Gastroesophageal sphincter (tissue), 4 donors: ENCODE data around the gene ZBTB11. TPM values are rescaled to one million over a fixed set of nuclear protein-coding genes. Genes with fewer than 3 reads are reported as not detected.
"Not testable (repeated sequence)": the region's sequence is repeated elsewhere in the genome, so short reads cannot be mapped to it uniquely, and the experiment has no call there.

Experiments used
- ATAC-seq: fragments of 150-250 bp; one replicate; pipeline ENCODE4 v1.9.1; 2016; ENCODE audit warnings: mild to moderate bottlenecking, moderate library complexity
- H3K27ac ChIP-seq, 4 donors: fragments of 200-600 bp; sonication (generic) in 3 of 4; 1 replicate in 3 of 4; 2 replicates in 1 of 4; pipeline ENCODE4 v1.5.1; 2016 to 2019
- H3K27me3 ChIP-seq: fragments of 200-600 bp; sonication (generic); one replicate; pipeline ENCODE4 v1.5.1; 2019
- H3K36me3 ChIP-seq, 2 donors: fragments of 200-600 bp; sonication (generic); one replicate each; pipeline ENCODE4 v1.5.1; 2019; ENCODE audit warnings: control low read depth in 1 of 2
- H3K4me1 ChIP-seq, 3 donors: fragments of 200-600 bp; sonication (generic); 1 replicate in 2 of 3; 2 replicates in 1 of 3; pipeline ENCODE4 v1.5.1; 2016 to 2019; ENCODE audit warnings: control low read depth in 2 of 3
- H3K4me3 ChIP-seq, 2 donors: fragments of 200-600 bp; sonication (generic); one replicate each; pipeline ENCODE4 v1.5.1; 2019; ENCODE audit warnings: mild to moderate bottlenecking in 1 of 2, moderate library complexity in 1 of 2
- H3K9me3 ChIP-seq, 3 donors: fragments of 200-600 bp; sonication (generic); one replicate each; pipeline ENCODE4 v1.5.1; 2017 to 2019; ENCODE audit warnings: control low read depth in 2 of 3
- CTCF ChIP-seq, 4 experiments: fragments of 200-600 bp in 2 of 4; fragments of 450-650 bp in 2 of 4; sonication (generic) in 1 of 4; IDR thresholded peaks; one replicate each; pipeline ENCODE4 v1.5.1; 2017 to 2019; ENCODE audit warnings: antibody characterized with exemption in 4 of 4, mild to moderate bottlenecking in 2 of 4, moderate library complexity in 2 of 4
- EP300 ChIP-seq: sonication (generic); formaldehyde crosslinking; IDR thresholded peaks from one replicate; pipeline ENCODE4 v1.6.1; 2017; ENCODE audit warnings: antibody characterized with exemption, mild to moderate bottlenecking
- POLR2A ChIP-seq, 2 donors: fragments of 450-650 bp; IDR thresholded peaks; one replicate each; pipeline ENCODE4 v1.6.1; 2017; ENCODE audit warnings: antibody characterized with exemption in 2 of 2, mild to moderate bottlenecking in 2 of 2, moderate library complexity in 1 of 2
- POLR2AphosphoS5 ChIP-seq: sonication (generic); formaldehyde crosslinking; IDR thresholded peaks from one replicate; pipeline ENCODE4 v1.6.1; 2017; ENCODE audit warnings: antibody characterized with exemption
- WGBS, 2 donors: methylation state at CpG; one replicate each; pipeline ENCODE4 v1.1.5; 2018; ENCODE audit warnings: low coverage in 1 of 2; 5-methylcytosine and 5-hydroxymethylcytosine counted together
- total RNA-seq, 4 donors: library from RNA; depleted of rRNA; stranded (reverse); fragments of >200 nt; gene quantifications; one replicate each; pipeline ENCODE4 v1.1.0, GENCODE V29; 2016

The ZBTB11 gene
- total RNA-seq, 4 donors from 2014 or later = 17.1 to 32.7 (median 23.6) TPM

- Histone ChIP-seq H3K4me1 (peaks cover 0 to 58% (median 6%) of the 10 kb centered on the region in 3 donors), H3K27me3 (no peaks in the 10 kb centered on the region), H3K4me3 (peak overlapping the region; percentile 66 to 96), H3K27ac (peak overlapping the region; percentile 90 to 99 (median 94)), H3K9me3 (no peaks in the 10 kb centered on the region), H3K36me3 (peaks cover 0 to 43% of the 10 kb centered on the region in 2 donors)
- ATAC-seq = peak; percentile 0
- TF ChIP-seq CTCF (IDR thresholded peaks at IDR 0.05) = no peak
- no peak for TF ChIP-seq POLR2A (IDR thresholded peaks at IDR 0.05)
- TF ChIP-seq EP300 = no peak
- TF ChIP-seq POLR2AphosphoS5 = no peak
- 1 to 8% methylated on average over 7 to 11 of the region's 11 CpGs for WGBS, 2 donors
Observed at GRCh38 chr3:101685870-101686307, 9.0 kb upstream of the ZBTB11 start.

GRCh38 chr3:101685050-101685400, 8.1 kb upstream of the ZBTB11 start:
- no peaks in the 10 kb centered on the region for H3K9me3 ChIP-seq
- peaks cover 0 to 56% (median 6%) of the 10 kb centered on the region in 3 donors for H3K4me1 ChIP-seq
- no peaks in the 10 kb centered on the region for H3K27me3 ChIP-seq
- peaks cover 0 to 52% of the 10 kb centered on the region in 2 donors for H3K36me3 ChIP-seq
- H3K27ac ChIP-seq = peak overlapping the region in 3 of 4 donors; percentile 90 to 95 (median 93)
- TF ChIP-seq POLR2AphosphoS5 = no peak
- TF ChIP-seq EP300 = no peak
- no peak for TF ChIP-seq CTCF (IDR thresholded peaks at IDR 0.05)
- TF ChIP-seq POLR2A (IDR thresholded peaks at IDR 0.05) = no peak
- no peak for ATAC-seq
- H3K4me3 ChIP-seq = peak overlapping the region; percentile 66 to 96

- Histone ChIP-seq H3K4me3 (no peak overlapping the region), H3K27ac (no peak overlapping the region), H3K36me3 (peaks cover 0 to 59% of the 10 kb centered on the region in 2 donors), H3K9me3 (no peaks in the 10 kb centered on the region), H3K4me1 (peaks cover 3 to 58% (median 15%) of the 10 kb centered on the region in 3 donors), H3K27me3 (no peaks in the 10 kb centered on the region)
- WGBS, 2 donors = 50 to 60% methylated on average over 1 to 2 of the region's 4 CpGs
- TF ChIP-seq CTCF (IDR thresholded peaks at IDR 0.05) (no peak), EP300 (no peak), POLR2A (IDR thresholded peaks at IDR 0.05) (no peak), POLR2AphosphoS5 (no peak)
- no peak for ATAC-seq
Observed at GRCh38 chr3:101680466-101680865, 3.5 kb upstream of the ZBTB11 start.

- H3K9me3 ChIP-seq, H3K4me3 ChIP-seq, H3K27ac ChIP-seq, H3K27me3 ChIP-seq, ATAC-seq: not testable (repeated sequence)
- Histone ChIP-seq H3K36me3 (peaks cover 0 to 44% of the 10 kb centered on the region in 2 donors), H3K4me1 (peaks cover 3 to 58% (median 9%) of the 10 kb centered on the region in 3 donors)
- 44 to 68% methylated on average over 2 of the region's 2 CpGs for WGBS, 2 donors
Observed at GRCh38 chr3:101678837-101679236, 1.9 kb upstream of the ZBTB11 start.

- ATAC-seq = no peak
- no peak for TF ChIP-seq CTCF (IDR thresholded peaks at IDR 0.05)
- TF ChIP-seq POLR2A (IDR thresholded peaks at IDR 0.05) = no peak
- no peak for TF ChIP-seq POLR2AphosphoS5
- TF ChIP-seq EP300 = no peak
- H3K4me3 ChIP-seq = peak overlapping the region; percentile 12 to 100
- H3K4me1 ChIP-seq = peaks cover 3 to 53% (median 9%) of the 10 kb centered on the region in 3 donors
- H3K27ac ChIP-seq = peak overlapping the region; percentile 4 to 100 (median 64)
- WGBS, 2 donors = 14 to 49% methylated on average over 9 to 10 of the region's 29 CpGs
- no peaks in the 10 kb centered on the region for H3K27me3 ChIP-seq
- no peaks in the 10 kb centered on the region for H3K9me3 ChIP-seq
- H3K36me3 ChIP-seq = peaks cover 0 to 34% of the 10 kb centered on the region in 2 donors
Observed at GRCh38 chr3:101677436-101678286, 729 bp upstream of the ZBTB11 start.
